Gastroesophageal sphincter (tissue), 4 donors: ENCODE measurements around the gene CCDC172. TPM values are rescaled to one million over a fixed set of nuclear protein-coding genes. Genes with fewer than 3 reads are reported as not detected.
A peak's percentile ranks its signal among the peaks of the same experiment; 100 is the strongest.

Experiments
- ATAC-seq: fragments of 150-250 bp; one replicate; pipeline ENCODE4 v1.9.1; 2016; ENCODE audit warnings: mild to moderate bottlenecking, moderate library complexity
- H3K27ac ChIP-seq, 4 donors: fragments of 200-600 bp; sonication (generic) in 3 of 4; 1 replicate in 3 of 4; 2 replicates in 1 of 4; pipeline ENCODE4 v1.5.1; 2016 to 2019
- H3K27me3 ChIP-seq: fragments of 200-600 bp; sonication (generic); one replicate; pipeline ENCODE4 v1.5.1; 2019
- H3K36me3 ChIP-seq, 2 donors: fragments of 200-600 bp; sonication (generic); one replicate each; pipeline ENCODE4 v1.5.1; 2019; ENCODE audit warnings: control low read depth in 1 of 2
- H3K4me1 ChIP-seq, 3 donors: fragments of 200-600 bp; sonication (generic); 1 replicate in 2 of 3; 2 replicates in 1 of 3; pipeline ENCODE4 v1.5.1; 2016 to 2019; ENCODE audit warnings: control low read depth in 2 of 3
- H3K4me3 ChIP-seq, 2 donors: fragments of 200-600 bp; sonication (generic); one replicate each; pipeline ENCODE4 v1.5.1; 2019; ENCODE audit warnings: mild to moderate bottlenecking in 1 of 2, moderate library complexity in 1 of 2
- H3K9me3 ChIP-seq, 3 donors: fragments of 200-600 bp; sonication (generic); one replicate each; pipeline ENCODE4 v1.5.1; 2017 to 2019; ENCODE audit warnings: control low read depth in 2 of 3
- EP300 ChIP-seq: sonication (generic); formaldehyde crosslinking; IDR thresholded peaks from one replicate; pipeline ENCODE4 v1.6.1; 2017; ENCODE audit warnings: antibody characterized with exemption, mild to moderate bottlenecking
- POLR2A ChIP-seq, 2 donors: fragments of 450-650 bp; IDR thresholded peaks; one replicate each; pipeline ENCODE4 v1.6.1; 2017; ENCODE audit warnings: antibody characterized with exemption in 2 of 2, mild to moderate bottlenecking in 2 of 2, moderate library complexity in 1 of 2
- POLR2AphosphoS5 ChIP-seq: sonication (generic); formaldehyde crosslinking; IDR thresholded peaks from one replicate; pipeline ENCODE4 v1.6.1; 2017; ENCODE audit warnings: antibody characterized with exemption
- WGBS, 2 donors: methylation state at CpG; one replicate each; pipeline ENCODE4 v1.1.5; 2018; ENCODE audit warnings: low coverage in 1 of 2; 5-methylcytosine and 5-hydroxymethylcytosine counted together
- total RNA-seq, 4 donors: library from RNA; depleted of rRNA; stranded (reverse); fragments of >200 nt; gene quantifications; one replicate each; pipeline ENCODE4 v1.1.0, GENCODE V29; 2016
- TF ChIP-seq, protein P1 (sequence below), 4 experiments: fragments of 200-600 bp in 2 of 4; fragments of 450-650 bp in 2 of 4; sonication (generic) in 1 of 4; IDR thresholded peaks; one replicate each; pipeline ENCODE4 v1.5.1; 2017 to 2019; ENCODE audit warnings: antibody characterized with exemption in 4 of 4, mild to moderate bottlenecking in 2 of 4, moderate library complexity in 2 of 4

Gene CCDC172, protein sequence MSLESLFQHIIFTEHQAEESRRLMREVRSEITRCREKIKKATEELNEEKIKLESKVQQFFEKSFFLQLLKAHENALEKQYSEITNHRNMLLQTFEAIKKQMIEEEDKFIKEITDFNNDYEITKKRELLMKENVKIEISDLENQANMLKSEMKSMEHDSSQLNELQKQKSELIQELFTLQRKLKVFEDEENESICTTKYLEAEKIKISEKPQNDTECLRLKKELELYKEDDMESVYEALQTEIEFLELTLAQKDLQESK
- not detected for total RNA-seq

DNA sequence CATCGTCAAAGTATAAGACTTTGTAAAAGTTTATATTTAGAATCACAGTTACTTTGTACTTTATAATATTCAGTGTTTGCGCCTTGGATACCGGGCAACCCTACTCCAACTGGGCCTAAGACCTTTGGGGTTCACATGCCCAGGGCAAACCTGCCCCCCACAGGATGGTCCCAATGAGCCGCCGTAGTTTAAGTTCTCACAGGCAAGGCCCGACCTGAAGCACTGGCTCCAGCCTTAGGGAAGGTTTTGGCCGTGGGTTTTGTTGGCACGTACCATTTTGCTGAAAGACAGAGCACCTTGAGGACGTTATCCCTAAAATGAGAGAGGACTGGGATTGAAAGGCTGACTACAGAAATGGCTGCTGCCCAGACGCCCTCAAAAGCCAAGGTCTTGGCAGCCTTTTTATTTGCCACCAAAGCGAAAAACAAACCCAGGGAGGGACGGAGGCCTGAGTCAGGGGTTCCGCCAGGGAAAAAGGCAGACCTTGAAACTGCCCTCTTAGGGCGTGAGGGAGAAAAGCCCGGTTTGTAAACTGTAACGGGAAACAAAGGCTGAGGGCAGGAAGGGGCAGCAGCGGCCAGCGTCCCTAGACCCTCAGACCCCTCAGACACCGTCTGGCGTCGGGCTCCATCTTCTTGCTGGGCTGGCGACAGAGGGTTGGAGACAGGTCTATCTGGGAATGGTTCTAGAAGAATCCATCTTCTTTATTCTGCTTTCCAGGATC, at the start of gene CCDC172:
CCDC172 (plus strand) TSS at position 222 of the 724 bp plus-strand sequence. CDS start 564 bp downstream, outside the sequence.
- ATAC-seq, result no peak
- no peaks in the 10 kb centered on the region for H3K9me3 ChIP-seq
- no peaks in the 10 kb centered on the region for H3K27me3 ChIP-seq
- H3K36me3 ChIP-seq, result no peaks in the 10 kb centered on the region
- H3K4me1 ChIP-seq, result no peaks in the 10 kb centered on the region
- no peak within 1 kb of the TSS for H3K4me3 ChIP-seq
- H3K27ac ChIP-seq, result no peak within 1 kb of the TSS
- TF ChIP-seq, protein P1, sequence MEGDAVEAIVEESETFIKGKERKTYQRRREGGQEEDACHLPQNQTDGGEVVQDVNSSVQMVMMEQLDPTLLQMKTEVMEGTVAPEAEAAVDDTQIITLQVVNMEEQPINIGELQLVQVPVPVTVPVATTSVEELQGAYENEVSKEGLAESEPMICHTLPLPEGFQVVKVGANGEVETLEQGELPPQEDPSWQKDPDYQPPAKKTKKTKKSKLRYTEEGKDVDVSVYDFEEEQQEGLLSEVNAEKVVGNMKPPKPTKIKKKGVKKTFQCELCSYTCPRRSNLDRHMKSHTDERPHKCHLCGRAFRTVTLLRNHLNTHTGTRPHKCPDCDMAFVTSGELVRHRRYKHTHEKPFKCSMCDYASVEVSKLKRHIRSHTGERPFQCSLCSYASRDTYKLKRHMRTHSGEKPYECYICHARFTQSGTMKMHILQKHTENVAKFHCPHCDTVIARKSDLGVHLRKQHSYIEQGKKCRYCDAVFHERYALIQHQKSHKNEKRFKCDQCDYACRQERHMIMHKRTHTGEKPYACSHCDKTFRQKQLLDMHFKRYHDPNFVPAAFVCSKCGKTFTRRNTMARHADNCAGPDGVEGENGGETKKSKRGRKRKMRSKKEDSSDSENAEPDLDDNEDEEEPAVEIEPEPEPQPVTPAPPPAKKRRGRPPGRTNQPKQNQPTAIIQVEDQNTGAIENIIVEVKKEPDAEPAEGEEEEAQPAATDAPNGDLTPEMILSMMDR (IDR thresholded peaks at IDR 0.05), result no peak
- TF ChIP-seq EP300 (no peak), POLR2AphosphoS5 (no peak), POLR2A (IDR thresholded peaks at IDR 0.05) (no peak)
- WGBS, 2 donors, result 75 to 78% methylated on average over 14 to 17 of the region's 22 CpGs

DNA sequence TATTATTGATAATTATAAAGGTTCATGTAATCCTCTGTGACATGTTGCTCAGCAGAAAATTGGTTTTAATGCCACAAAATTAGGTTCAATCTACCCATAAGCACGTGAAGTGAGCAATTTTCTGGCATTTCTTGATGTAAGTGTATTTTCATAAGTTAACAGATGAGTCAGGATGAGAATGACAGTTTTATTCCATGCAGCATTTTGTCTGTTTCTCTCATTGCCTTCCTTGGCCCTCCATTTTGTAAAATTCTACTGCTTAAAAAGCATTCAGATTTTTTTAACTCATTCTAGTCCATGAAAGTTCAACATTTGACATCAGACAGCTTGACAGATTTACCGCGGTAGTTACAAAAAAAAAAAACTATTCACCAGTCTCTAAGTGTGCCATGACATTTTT, 47.3 kb upstream of the CCDC172 start:
- H3K4me1 ChIP-seq, result peaks cover 0 to 30% (median 0%) of the 10 kb centered on the region in 3 donors
- no peaks in the 10 kb centered on the region for H3K9me3 ChIP-seq
- H3K27ac ChIP-seq, result no peak overlapping the region
- H3K36me3 ChIP-seq, result no peaks in the 10 kb centered on the region
- no peak for TF ChIP-seq EP300
- TF ChIP-seq, protein P1 (IDR thresholded peaks at IDR 0.05), result no peak
- no peak for TF ChIP-seq POLR2A (IDR thresholded peaks at IDR 0.05)
- no peak for TF ChIP-seq POLR2AphosphoS5
- no peak overlapping the region for H3K4me3 ChIP-seq
- 89 to 96% methylated on average over 3 of the region's 3 CpGs for WGBS, 2 donors
- peaks cover 61% of the 10 kb centered on the region for H3K27me3 ChIP-seq
- ATAC-seq, result no peak

DNA sequence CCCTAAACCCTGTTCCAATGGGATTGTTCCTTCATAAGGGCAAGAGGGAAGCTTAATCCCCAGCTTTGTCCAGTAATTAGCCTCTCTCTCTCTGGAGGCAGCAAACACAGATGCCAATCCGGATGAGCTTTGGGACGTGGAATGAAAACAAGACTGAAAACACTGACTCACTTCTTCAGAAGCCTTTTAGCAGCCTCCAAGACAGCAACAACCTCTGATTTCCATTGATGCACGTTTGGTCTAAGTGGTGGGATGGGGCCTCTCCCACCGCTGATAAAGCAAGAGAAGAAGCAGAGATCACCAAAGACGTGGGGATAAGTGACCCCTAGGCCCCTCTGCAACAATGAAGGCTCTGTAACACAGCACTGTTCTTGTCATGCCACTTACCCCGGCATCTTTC, 45.4 kb upstream of the CCDC172 start:
- 74 to 76% methylated on average over 6 of the region's 6 CpGs for WGBS, 2 donors
- no peak for ATAC-seq
- peak overlapping the region in 2 of 4 donors; percentile 19 to 28 for H3K27ac ChIP-seq

DNA sequence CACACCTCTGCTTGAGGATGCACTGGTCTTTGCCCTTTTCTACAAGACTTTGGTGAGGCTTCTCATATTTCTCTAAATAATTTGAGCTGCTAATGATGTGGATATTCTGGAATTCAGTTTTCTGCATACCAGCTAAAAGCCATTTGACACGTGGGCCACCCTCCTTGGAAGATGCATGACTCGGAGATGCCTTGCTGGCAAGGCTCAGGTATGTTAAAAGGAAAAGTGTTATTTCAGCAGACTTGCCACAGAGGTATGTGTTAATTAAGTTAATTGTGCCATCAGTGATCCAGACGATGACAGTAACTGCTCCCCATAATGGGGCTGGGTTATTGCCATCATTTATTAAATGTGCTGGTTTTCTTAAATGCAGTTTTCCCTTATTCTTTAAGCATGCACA, 42.5 kb upstream of the CCDC172 start:
- TF ChIP-seq POLR2A (IDR thresholded peaks at IDR 0.05), result no peak
- TF ChIP-seq EP300, result no peak
- TF ChIP-seq, protein P1 (IDR thresholded peaks at IDR 0.05), result no peak
- no peak for TF ChIP-seq POLR2AphosphoS5
- H3K27ac ChIP-seq, result no peak overlapping the region
- no peaks in the 10 kb centered on the region for H3K4me1 ChIP-seq
- H3K27me3 ChIP-seq, result peaks cover 33% of the 10 kb centered on the region
- no peak overlapping the region for H3K4me3 ChIP-seq
- ATAC-seq, result no peak
- 67% methylated on average over 3 of the region's 3 CpGs; no CpG with 5 or more reads in 1 of the 2 donors for WGBS, 2 donors
- H3K9me3 ChIP-seq, result no peaks in the 10 kb centered on the region
- H3K36me3 ChIP-seq, result no peaks in the 10 kb centered on the region

More for the DNA sequence above, 45.4 kb upstream of the CCDC172 start:
- H3K36me3 ChIP-seq, result no peaks in the 10 kb centered on the region
- peaks cover 57% of the 10 kb centered on the region for H3K27me3 ChIP-seq
- TF ChIP-seq EP300 (no peak), POLR2AphosphoS5 (no peak), POLR2A (IDR thresholded peaks at IDR 0.05) (no peak)
- TF ChIP-seq, protein P1 (IDR thresholded peaks at IDR 0.05), result no peak
- no peaks in the 10 kb centered on the region for H3K9me3 ChIP-seq
- no peak overlapping the region for H3K4me3 ChIP-seq
- peaks cover 0 to 11% (median 0%) of the 10 kb centered on the region in 3 donors for H3K4me1 ChIP-seq
